ENCODE results near the gene ZNF239.
A peak's percentile ranks its signal among the peaks of the same experiment; 100 is the strongest.

Gene ZNF239

DNA sequence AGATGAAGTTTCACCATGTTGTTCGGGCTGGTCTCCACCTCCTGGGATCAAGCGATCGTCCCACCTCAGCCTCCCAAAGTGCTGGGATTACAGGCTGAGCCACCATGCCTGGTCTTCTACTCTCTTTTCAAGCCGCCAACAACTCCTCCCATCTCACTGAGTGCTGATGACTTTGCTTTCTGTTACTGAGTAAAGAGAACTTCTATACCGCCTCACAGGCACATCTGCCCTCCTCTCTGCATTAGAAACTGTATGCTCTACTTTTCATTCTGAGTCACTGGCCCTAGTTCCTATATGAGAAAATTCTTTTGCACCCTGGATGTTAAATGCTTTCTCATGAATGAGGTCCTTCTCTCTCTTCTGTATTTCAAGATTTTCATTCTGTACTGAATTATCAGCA is 2.2 kb upstream of the ZNF239 start:
- TF ChIP-seq, protein P1, sequence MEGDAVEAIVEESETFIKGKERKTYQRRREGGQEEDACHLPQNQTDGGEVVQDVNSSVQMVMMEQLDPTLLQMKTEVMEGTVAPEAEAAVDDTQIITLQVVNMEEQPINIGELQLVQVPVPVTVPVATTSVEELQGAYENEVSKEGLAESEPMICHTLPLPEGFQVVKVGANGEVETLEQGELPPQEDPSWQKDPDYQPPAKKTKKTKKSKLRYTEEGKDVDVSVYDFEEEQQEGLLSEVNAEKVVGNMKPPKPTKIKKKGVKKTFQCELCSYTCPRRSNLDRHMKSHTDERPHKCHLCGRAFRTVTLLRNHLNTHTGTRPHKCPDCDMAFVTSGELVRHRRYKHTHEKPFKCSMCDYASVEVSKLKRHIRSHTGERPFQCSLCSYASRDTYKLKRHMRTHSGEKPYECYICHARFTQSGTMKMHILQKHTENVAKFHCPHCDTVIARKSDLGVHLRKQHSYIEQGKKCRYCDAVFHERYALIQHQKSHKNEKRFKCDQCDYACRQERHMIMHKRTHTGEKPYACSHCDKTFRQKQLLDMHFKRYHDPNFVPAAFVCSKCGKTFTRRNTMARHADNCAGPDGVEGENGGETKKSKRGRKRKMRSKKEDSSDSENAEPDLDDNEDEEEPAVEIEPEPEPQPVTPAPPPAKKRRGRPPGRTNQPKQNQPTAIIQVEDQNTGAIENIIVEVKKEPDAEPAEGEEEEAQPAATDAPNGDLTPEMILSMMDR (IDR thresholded peaks at IDR 0.05; ENCODE audit: control insufficient read depth, insufficient read depth, low read depth, low read length, missing control alignments) = no peak
- DNase-seq (ENCODE audit: low read depth) = no peak
- no peak overlapping the region for H3K4me3 ChIP-seq (ENCODE audit: control insufficient read depth, low read depth, low read length)

DNA sequence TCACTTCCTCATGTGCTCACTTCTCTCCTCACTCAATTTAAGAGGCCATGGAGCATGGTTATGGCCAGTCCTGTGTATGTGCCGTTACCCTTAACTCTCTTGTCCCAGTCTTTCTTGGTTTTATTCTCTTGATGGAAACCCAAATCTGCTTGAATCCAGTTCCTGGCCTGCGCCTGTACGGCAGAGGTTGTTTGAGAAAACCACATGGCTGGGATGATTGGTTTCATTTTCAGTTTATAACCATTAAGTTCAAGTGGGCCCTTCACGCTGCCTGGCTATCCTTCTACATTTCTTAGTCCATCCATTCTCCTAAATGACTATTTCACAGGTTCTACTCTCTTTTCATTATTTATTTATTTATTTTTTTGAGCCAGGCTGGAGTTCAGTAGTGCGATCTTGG is 1.6 kb upstream of the ZNF239 start:
- TF ChIP-seq, protein P1 (IDR thresholded peaks at IDR 0.05; ENCODE audit: control insufficient read depth, insufficient read depth, low read depth, low read length, missing control alignments) = no peak
- H3K4me3 ChIP-seq (ENCODE audit: control insufficient read depth, low read depth, low read length) = no peak overlapping the region
- DNase-seq (ENCODE audit: low read depth) = no peak

DNA sequence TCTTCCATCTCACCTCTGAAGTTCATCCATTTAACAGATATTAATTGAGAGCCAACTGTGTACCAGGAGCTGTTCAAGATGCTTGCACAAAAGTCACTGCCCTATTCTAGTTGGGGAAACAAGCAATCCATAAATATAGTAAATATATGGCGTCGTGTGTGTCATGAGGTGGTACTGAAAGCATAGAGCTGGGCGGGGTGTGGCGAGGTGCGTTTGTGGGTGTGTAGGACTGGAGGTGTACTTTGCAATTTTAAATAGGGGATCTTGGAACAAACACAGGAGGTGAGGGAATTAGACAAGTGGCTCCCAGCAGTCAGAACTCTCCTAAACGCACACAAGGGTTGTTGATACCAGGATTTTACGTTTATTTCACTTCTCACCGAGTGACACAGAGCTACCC is 490 bp upstream of the ZNF239 start:
- DNase-seq (ENCODE audit: low read depth) = no peak
- peak overlapping the region; percentile 69 for H3K4me3 ChIP-seq (ENCODE audit: control insufficient read depth, low read depth, low read length)
- TF ChIP-seq, protein P1 (IDR thresholded peaks at IDR 0.05; ENCODE audit: control insufficient read depth, insufficient read depth, low read depth, low read length, missing control alignments) = no peak

DNA sequence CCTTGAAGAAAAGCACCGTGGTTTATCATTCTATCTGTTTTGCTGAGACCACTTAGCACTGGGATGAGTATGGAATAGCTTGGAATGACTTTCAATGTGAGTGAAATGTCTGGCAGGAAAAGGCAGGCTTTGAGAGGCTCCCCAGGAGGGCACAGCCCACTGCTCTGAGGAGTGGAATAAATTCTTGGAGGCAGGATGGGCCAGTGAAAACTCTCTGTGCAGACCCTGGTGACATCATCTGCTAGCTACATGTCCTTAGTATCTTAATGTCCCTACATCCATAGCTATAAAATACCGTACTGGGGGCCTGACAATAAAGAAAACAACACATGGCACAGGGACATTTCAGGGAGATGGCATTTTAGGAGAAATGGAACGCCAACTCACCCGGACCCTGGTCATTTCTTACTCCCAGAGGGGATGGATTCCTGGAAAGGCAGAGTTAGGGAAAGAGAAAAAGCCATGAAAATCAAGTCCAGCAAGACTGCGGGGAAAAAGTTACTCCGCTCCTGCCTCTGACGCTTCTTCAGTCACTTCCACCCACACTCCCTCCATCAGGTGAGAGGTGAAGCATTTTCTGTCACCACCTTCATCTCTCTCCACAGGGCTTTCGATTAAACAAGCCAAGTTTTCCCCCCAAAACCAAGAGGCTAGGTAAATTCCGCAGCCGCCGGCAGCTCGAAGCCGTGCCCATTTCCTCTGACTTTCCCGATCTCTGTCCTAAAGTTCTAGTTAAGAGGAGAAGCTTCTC is 991 bp downstream of the ZNF239 start:
- peak overlapping the region; percentile 69 for H3K4me3 ChIP-seq (ENCODE audit: control insufficient read depth, low read depth, low read length)
- TF ChIP-seq, protein P1 (IDR thresholded peaks at IDR 0.05; ENCODE audit: control insufficient read depth, insufficient read depth, low read depth, low read length, missing control alignments) = no peak
- DNase-seq (ENCODE audit: low read depth) = no peak

DNA sequence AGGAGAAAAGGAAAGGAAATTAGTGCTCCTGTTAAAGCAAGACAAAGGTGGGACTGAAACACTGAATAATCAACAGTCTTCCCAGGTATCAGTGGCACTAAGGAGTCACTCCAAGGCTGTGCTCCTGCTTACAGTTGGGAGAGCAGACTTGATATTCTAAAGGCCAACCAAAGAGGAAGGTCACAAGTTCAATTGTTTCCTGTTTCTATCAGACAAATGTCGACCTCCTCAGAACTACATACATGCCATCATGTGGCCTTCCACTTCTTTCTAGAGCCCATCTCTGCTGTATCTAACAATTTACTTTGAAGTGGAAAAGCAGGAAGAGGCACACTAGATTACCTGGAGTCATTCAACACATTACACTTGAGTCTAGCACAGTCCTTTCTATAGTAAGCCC is 3.4 kb downstream of the ZNF239 start:
- TF ChIP-seq, protein P1 (IDR thresholded peaks at IDR 0.05; ENCODE audit: control insufficient read depth, insufficient read depth, low read depth, low read length, missing control alignments) = no peak
- no peak for DNase-seq (ENCODE audit: low read depth)
- H3K4me3 ChIP-seq (ENCODE audit: control insufficient read depth, low read depth, low read length) = no peak overlapping the region

DNA sequence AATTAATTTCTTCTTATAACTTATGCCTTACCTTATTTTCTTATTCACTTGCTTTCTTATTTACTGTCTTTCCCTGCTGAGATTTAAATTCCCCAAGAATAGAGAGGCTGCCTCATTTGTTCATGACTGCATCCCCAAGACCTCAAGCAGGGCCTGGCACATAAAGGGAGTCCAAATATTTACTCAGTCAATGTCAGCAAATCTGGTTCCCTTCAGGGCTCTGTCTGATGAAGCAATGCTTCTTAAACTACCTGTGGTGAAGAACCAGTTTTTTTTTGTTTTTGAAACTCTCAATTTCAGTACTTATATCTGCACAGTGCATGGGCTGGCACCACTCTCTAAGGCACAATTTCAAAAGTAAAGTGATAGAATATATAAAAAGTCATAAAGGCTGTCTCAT is 4.7 kb downstream of the ZNF239 start:
- no peak for DNase-seq (ENCODE audit: low read depth)
- TF ChIP-seq, protein P1 (IDR thresholded peaks at IDR 0.05; ENCODE audit: control insufficient read depth, insufficient read depth, low read depth, low read length, missing control alignments) = no peak
- H3K4me3 ChIP-seq (ENCODE audit: control insufficient read depth, low read depth, low read length) = no peak overlapping the region
